Measurements from ENCODE around the gene RGS12. TPM values are rescaled to one million over a fixed set of nuclear protein-coding genes. Genes with fewer than 3 reads are reported as not detected.

RGS12 gene
- polyA plus RNA-seq, 1 donor (not counting 4 experiments of a cell fraction or from before 2014, with no cell fraction given), result 34.0 TPM

GRCh38 chr4:3307060-3307459 lies 14.2 kb downstream of the RGS12 start:
- H3K79me2 ChIP-seq (ENCODE audit: control insufficient read depth, insufficient read depth, low read length), result no peaks in the 10 kb centered on the region
- TF ChIP-seq CTCF (optimal IDR thresholded peaks at IDR 0.05 in 1 of 3, IDR thresholded peaks at IDR 0.05 in 1 of 3, conservative IDR thresholded peaks at IDR 0.05 in 1 of 3; ENCODE audit: extremely low read depth in 1 of 3, insufficient read depth in 2 of 3, low read length in 3 of 3), result no peak
- no peak for TF ChIP-seq EZH2 (IDR thresholded peaks at IDR 0.05; ENCODE audit: low read length)
- H3K4me2 ChIP-seq (ENCODE audit: control insufficient read depth, extremely low read depth, insufficient read depth, low read depth, low read length), result no peak overlapping the region
- H3K9me1 ChIP-seq (ENCODE audit: control insufficient read depth, extremely low read depth, insufficient read depth, low read length), result no peaks in the 10 kb centered on the region
- dilution Hi-C loops (cut with MboI; ENCODE audit: extremely low pct_ligation_motif_present, low sequenced_read_pairs), result no loop called here
- DNase-seq (ENCODE audit: low read depth, low spot score) (no peak), FAIRE-seq (no peak)
- H3K4me1 ChIP-seq (ENCODE audit: control insufficient read depth, extremely low read depth, insufficient read depth, low read length), result peaks cover 13% of the 10 kb centered on the region
- no peak overlapping the region for H3K4me3 ChIP-seq (ENCODE audit: control insufficient read depth in 2 of 3, extremely low read depth in 1 of 3, insufficient read depth in 2 of 3, low read depth in 1 of 3, low read length in 3 of 3)
- H4K20me1 ChIP-seq (ENCODE audit: control insufficient read depth, extremely low read depth, insufficient read depth, low read length), result peaks cover 3% of the 10 kb centered on the region
- H3K27ac ChIP-seq (ENCODE audit: control insufficient read depth, insufficient read depth, low read length), result no peak overlapping the region
- H2AFZ ChIP-seq (ENCODE audit: control insufficient read depth, low read length), result no peak overlapping the region
- H3K9me3 ChIP-seq (ENCODE audit: control insufficient read depth, low read depth, low read length), result no peaks in the 10 kb centered on the region
- H3K27me3 ChIP-seq (ENCODE audit: control insufficient read depth, extremely low read depth, insufficient read depth, low read length), result peaks cover 23% of the 10 kb centered on the region
- H3K36me3 ChIP-seq (ENCODE audit: control insufficient read depth in 2 of 2, extremely low read depth in 1 of 2, insufficient read depth in 2 of 2, low read length in 2 of 2), result no peaks in the 10 kb centered on the region
- H3K9ac ChIP-seq (ENCODE audit: control insufficient read depth, extremely low read depth, insufficient read depth, low read length), result no peak overlapping the region

- H3K9me1 ChIP-seq (ENCODE audit: control insufficient read depth, extremely low read depth, insufficient read depth, low read length), result no peaks in the 10 kb centered on the region
- peaks cover 3% of the 10 kb centered on the region for H4K20me1 ChIP-seq (ENCODE audit: control insufficient read depth, extremely low read depth, insufficient read depth, low read length)
- H3K9ac ChIP-seq (ENCODE audit: control insufficient read depth, extremely low read depth, insufficient read depth, low read length), result no peak overlapping the region
- no peaks in the 10 kb centered on the region for H3K36me3 ChIP-seq (ENCODE audit: control insufficient read depth in 2 of 2, extremely low read depth in 1 of 2, insufficient read depth in 2 of 2, low read length in 2 of 2)
- H3K9me3 ChIP-seq (ENCODE audit: control insufficient read depth, low read depth, low read length), result no peaks in the 10 kb centered on the region
- no peak overlapping the region for H3K4me3 ChIP-seq (ENCODE audit: control insufficient read depth in 2 of 3, extremely low read depth in 1 of 3, insufficient read depth in 2 of 3, low read depth in 1 of 3, low read length in 3 of 3)
- peaks cover 23% of the 10 kb centered on the region for H3K27me3 ChIP-seq (ENCODE audit: control insufficient read depth, extremely low read depth, insufficient read depth, low read length)
- DNase-seq (ENCODE audit: low read depth, low spot score) (no peak), FAIRE-seq (no peak)
- peaks cover 14% of the 10 kb centered on the region for H3K4me1 ChIP-seq (ENCODE audit: control insufficient read depth, extremely low read depth, insufficient read depth, low read length)
- TF ChIP-seq CTCF (optimal IDR thresholded peaks at IDR 0.05 in 1 of 3, IDR thresholded peaks at IDR 0.05 in 1 of 3, conservative IDR thresholded peaks at IDR 0.05 in 1 of 3; ENCODE audit: extremely low read depth in 1 of 3, insufficient read depth in 2 of 3, low read length in 3 of 3) (no peak), EZH2 (IDR thresholded peaks at IDR 0.05; ENCODE audit: low read length) (no peak)
- H3K79me2 ChIP-seq (ENCODE audit: control insufficient read depth, insufficient read depth, low read length), result no peaks in the 10 kb centered on the region
- no peak overlapping the region for H3K4me2 ChIP-seq (ENCODE audit: control insufficient read depth, extremely low read depth, insufficient read depth, low read depth, low read length)
- H3K27ac ChIP-seq (ENCODE audit: control insufficient read depth, insufficient read depth, low read length), result no peak overlapping the region
- dilution Hi-C loops (cut with MboI; ENCODE audit: extremely low pct_ligation_motif_present, low sequenced_read_pairs), result no loop called here
- H2AFZ ChIP-seq (ENCODE audit: control insufficient read depth, low read length), result no peak overlapping the region
Measured at GRCh38 chr4:3307486-3307885, 14.7 kb downstream of the RGS12 start.

Data from keratinocyte (primary cell).